Body of pancreas (tissue), 4 donors: ENCODE data around the gene MMD. TPM values are rescaled to one million over a fixed set of nuclear protein-coding genes. Genes with fewer than 3 reads are reported as not detected.
A peak's percentile ranks its signal among the peaks of the same experiment; 100 is the strongest.
"Not testable (repeated sequence)": the region's sequence is repeated elsewhere in the genome, so short reads cannot be mapped to it uniquely, and the experiment has no call there.

Experiments used
- ATAC-seq: fragments of 150-250 bp; one replicate; pipeline ENCODE4 v1.9.1; 2016
- DNase-seq, 4 donors: peaks; one replicate each; pipeline ENCODE4 v3.0.0-alpha.2; 2019
- H3K27ac ChIP-seq, 4 donors: fragments of 200-600 bp; sonication (generic); 1 replicate in 3 of 4; 2 replicates in 1 of 4; pipeline versions ENCODE4 v1.5.1 to v1.6.1; 2016 to 2019; ENCODE audit warnings: mild to moderate bottlenecking in 1 of 4, mixed read lengths in 1 of 4, moderate library complexity in 1 of 4
- H3K27me3 ChIP-seq, 2 donors: fragments of 200-600 bp; sonication (generic); one replicate each; pipeline ENCODE4 v1.6.0; 2016; ENCODE audit warnings: mild to moderate bottlenecking in 1 of 2
- H3K36me3 ChIP-seq, 2 donors: fragments of 200-600 bp; sonication (generic); replicated peaks in 1 of 2; 2 replicates each; pipeline ENCODE4 v1.5.1; 2016; ENCODE audit warnings: low read depth in 2 of 2; ENCODE audit not compliant: insufficient read depth in 1 of 2
- H3K4me1 ChIP-seq: fragments of 200-600 bp; sonication (generic); one replicate; pipeline ENCODE4 v1.6.0; 2016
- H3K4me3 ChIP-seq, 2 donors: fragments of 200-600 bp; sonication (generic); 1 replicate in 1 of 2; 2 replicates in 1 of 2; pipeline ENCODE4 v1.5.1; 2016 to 2019
- H3K9me3 ChIP-seq, 3 donors: fragments of 200-600 bp; sonication (generic); 1 replicate in 2 of 3; 2 replicates in 1 of 3; pipeline ENCODE4 v1.5.1; 2016
- POLR2A ChIP-seq, 3 donors: fragments of 450-650 bp; IDR thresholded peaks; one replicate each; pipeline ENCODE4 v1.6.1; 2016; ENCODE audit warnings: antibody characterized with exemption in 3 of 3, mild to moderate bottlenecking in 2 of 3
- WGBS, 2 donors: methylation state at CpG; one replicate each; pipeline ENCODE4 v1.1.5; 2017; 5-methylcytosine and 5-hydroxymethylcytosine counted together
- intact Hi-C: fragments of 100-400 bp; cut with DNase I; formaldehyde crosslinking; loops from one replicate; pipeline ENCODE4 v1.15.1; 2023
- total RNA-seq, 2 donors: library from RNA; depleted of rRNA; stranded (reverse); fragments of >200 nt; gene quantifications; one replicate each; pipeline ENCODE4 v1.1.0, GENCODE V29; 2016
- TF ChIP-seq, protein P1 (sequence below), 7 experiments: fragments of 450-650 bp in 4 of 7; fragments of 200-600 bp in 3 of 7; sonication (generic) in 3 of 7; IDR thresholded peaks; one replicate each; pipeline ENCODE4 v1.5.1; 2016 to 2019; ENCODE audit warnings: antibody characterized with exemption in 7 of 7

MMD gene
- total RNA-seq, 2 donors from 2014 or later, result 4.4 to 12.5 TPM

DNA sequence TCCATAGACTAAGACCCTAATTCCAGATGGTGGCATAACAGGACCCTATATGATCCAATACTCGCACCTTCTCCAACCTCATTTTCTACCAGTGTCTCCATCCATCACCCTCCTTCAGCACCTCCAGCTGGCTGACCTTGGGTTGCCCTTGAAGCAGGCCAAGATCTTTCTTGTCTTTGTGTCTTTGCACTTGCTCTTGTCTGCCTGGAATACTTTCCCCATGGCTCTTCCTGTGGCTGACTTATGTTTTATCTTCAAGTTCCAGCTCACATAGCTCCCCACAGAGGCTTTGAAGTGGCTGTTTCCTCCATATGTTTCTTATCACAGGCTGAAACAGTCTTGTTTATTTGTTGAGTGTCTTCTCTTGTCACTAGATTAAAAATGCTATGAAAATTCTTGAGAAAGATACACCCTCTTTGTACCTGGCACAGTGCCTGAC is 29.6 kb upstream of the MMD start:
- no peak overlapping the region for H3K4me3 ChIP-seq
- H3K4me1 ChIP-seq, result peaks cover 3% of the 10 kb centered on the region
- TF ChIP-seq POLR2A (IDR thresholded peaks at IDR 0.05), result no peak
- TF ChIP-seq, protein P1, sequence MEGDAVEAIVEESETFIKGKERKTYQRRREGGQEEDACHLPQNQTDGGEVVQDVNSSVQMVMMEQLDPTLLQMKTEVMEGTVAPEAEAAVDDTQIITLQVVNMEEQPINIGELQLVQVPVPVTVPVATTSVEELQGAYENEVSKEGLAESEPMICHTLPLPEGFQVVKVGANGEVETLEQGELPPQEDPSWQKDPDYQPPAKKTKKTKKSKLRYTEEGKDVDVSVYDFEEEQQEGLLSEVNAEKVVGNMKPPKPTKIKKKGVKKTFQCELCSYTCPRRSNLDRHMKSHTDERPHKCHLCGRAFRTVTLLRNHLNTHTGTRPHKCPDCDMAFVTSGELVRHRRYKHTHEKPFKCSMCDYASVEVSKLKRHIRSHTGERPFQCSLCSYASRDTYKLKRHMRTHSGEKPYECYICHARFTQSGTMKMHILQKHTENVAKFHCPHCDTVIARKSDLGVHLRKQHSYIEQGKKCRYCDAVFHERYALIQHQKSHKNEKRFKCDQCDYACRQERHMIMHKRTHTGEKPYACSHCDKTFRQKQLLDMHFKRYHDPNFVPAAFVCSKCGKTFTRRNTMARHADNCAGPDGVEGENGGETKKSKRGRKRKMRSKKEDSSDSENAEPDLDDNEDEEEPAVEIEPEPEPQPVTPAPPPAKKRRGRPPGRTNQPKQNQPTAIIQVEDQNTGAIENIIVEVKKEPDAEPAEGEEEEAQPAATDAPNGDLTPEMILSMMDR (IDR thresholded peaks at IDR 0.05), result no peak
- no peaks in the 10 kb centered on the region for H3K36me3 ChIP-seq
- ATAC-seq (no peak), DNase-seq (no peak)
- WGBS, 2 donors, result 82 to 88% methylated on average over 1 of the region's 1 CpG
- no peaks in the 10 kb centered on the region for H3K9me3 ChIP-seq
- intact Hi-C loops, result no loop called here
- no peaks in the 10 kb centered on the region for H3K27me3 ChIP-seq
- no peak overlapping the region for H3K27ac ChIP-seq

GRCh38 chr17:55450232-55450825 is 28.7 kb upstream of the MMD start:
- WGBS, 2 donors, result 72 to 74% methylated on average over 7 of the region's 7 CpGs

GRCh38 chr17:55448681-55449080 is 27.0 kb upstream of the MMD start:
- H3K36me3 ChIP-seq, result no peaks in the 10 kb centered on the region
- H3K27ac ChIP-seq, result no peak overlapping the region
- ATAC-seq, result no peak
- TF ChIP-seq POLR2A (IDR thresholded peaks at IDR 0.05), result no peak
- TF ChIP-seq, protein P1 (IDR thresholded peaks at IDR 0.05), result no peak
- H3K4me1 ChIP-seq, result peaks cover 3% of the 10 kb centered on the region
- intact Hi-C loops, result no loop called here
- no peaks in the 10 kb centered on the region for H3K9me3 ChIP-seq
- DNase-seq, result no peak
- 52 to 56% methylated on average over 4 of the region's 4 CpGs for WGBS, 2 donors
- H3K27me3 ChIP-seq, result no peaks in the 10 kb centered on the region
- H3K4me3 ChIP-seq, result no peak overlapping the region

More at GRCh38 chr17:55450232-55450825, 28.7 kb upstream of the MMD start:
- no peaks in the 10 kb centered on the region for H3K9me3 ChIP-seq
- peaks cover 3% of the 10 kb centered on the region for H3K4me1 ChIP-seq
- no peak overlapping the region for H3K4me3 ChIP-seq
- no peak for DNase-seq
- TF ChIP-seq, protein P1 (IDR thresholded peaks at IDR 0.05), result no peak
- TF ChIP-seq POLR2A (IDR thresholded peaks at IDR 0.05), result no peak
- intact Hi-C loops, result no loop called here
- no peaks in the 10 kb centered on the region for H3K36me3 ChIP-seq
- no peak overlapping the region for H3K27ac ChIP-seq
- ATAC-seq, result no peak
- H3K27me3 ChIP-seq, result no peaks in the 10 kb centered on the region

DNA sequence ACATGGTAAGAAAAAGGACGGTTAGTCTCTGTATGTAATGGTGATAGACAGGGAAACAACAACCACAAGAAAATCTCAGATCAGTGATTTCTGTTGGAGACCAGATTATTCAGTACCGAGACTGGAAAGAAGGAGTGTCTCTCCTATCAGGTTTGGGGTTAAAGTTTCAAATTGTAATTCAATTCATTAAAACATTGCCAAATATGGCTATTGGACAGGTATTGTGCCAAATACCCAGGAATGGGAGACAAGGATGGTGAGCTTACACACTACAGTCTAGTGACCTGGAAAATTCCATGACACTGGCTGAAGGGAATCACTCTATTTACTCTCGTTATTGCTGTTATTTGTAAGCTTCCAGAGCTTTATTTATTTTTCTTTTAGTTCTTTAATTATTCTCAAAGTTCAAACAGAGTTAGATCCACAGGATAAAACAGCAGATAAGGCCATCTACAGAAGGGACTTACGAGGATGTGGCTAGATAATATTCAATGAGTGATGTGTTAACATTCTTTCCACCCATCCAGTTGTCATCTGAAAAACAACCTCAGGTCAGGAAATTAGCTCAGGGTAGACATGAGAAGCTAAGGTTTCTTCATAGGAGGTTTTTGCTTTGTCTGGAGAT is 25.1 kb upstream of the MMD start:
- TF ChIP-seq POLR2A (IDR thresholded peaks at IDR 0.05), result no peak
- TF ChIP-seq, protein P1 (IDR thresholded peaks at IDR 0.05), result no peak
- ATAC-seq, result no peak
- no peak overlapping the region for H3K27ac ChIP-seq
- H3K36me3 ChIP-seq, result no peaks in the 10 kb centered on the region
- H3K27me3 ChIP-seq, result no peaks in the 10 kb centered on the region
- no peaks in the 10 kb centered on the region for H3K9me3 ChIP-seq
- H3K4me1 ChIP-seq, result peaks cover 3% of the 10 kb centered on the region
- intact Hi-C loops, result no loop called here
- WGBS, 2 donors, result 39 to 44% methylated on average over 4 of the region's 4 CpGs
- no peak overlapping the region for H3K4me3 ChIP-seq
- no peak for DNase-seq

DNA sequence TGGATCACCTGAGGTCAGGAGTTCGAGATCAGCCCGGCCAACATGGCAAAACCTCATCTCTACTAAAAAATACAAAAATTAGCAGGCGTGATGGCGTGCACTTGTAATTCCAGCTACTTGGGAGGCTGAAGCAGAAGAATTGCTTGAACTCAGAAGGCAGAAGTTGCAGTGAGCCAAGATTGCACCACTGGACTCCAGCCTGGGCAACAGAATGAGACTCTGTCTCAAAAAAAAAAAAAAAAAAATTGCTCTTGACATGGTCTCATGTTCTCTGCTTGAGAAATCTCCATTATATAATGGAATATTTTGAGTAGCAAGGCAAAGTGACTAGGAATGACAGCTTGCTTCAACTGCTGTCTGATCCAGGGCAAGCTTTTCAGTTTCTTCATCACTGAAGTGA is 24.4 kb upstream of the MMD start:
- H3K4me1 ChIP-seq, intact Hi-C loops, H3K36me3 ChIP-seq, ATAC-seq, H3K27me3 ChIP-seq, H3K27ac ChIP-seq, H3K4me3 ChIP-seq, H3K9me3 ChIP-seq: not testable (repeated sequence)
- 89 to 94% methylated on average over 4 of the region's 4 CpGs for WGBS, 2 donors
- peak in 1 of 4 donors; percentile 31 for DNase-seq
